Fibroblast of pulmonary artery (primary cell): ENCODE results near the gene HS1BP3.

Source experiments
- DNase-seq: peaks from one replicate; pipeline ENCODE4 v3.0.0-alpha.2; 2010; ENCODE audit warnings: low read depth
- H3K4me3 ChIP-seq: replicated peaks from 2 replicates; pipeline ENCODE4 v1.5.1; 2011; ENCODE audit warnings: low read depth, mild to moderate bottlenecking, control low read depth, low read length, moderate library complexity
- TF ChIP-seq, protein P1 (sequence below): IDR thresholded peaks from 2 replicates; pipeline ENCODE4 v1.5.1; 2011; ENCODE audit warnings: mild to moderate bottlenecking, control low read depth, low read length, inconsistent platforms; ENCODE audit errors: missing control alignments

Gene HS1BP3, protein sequence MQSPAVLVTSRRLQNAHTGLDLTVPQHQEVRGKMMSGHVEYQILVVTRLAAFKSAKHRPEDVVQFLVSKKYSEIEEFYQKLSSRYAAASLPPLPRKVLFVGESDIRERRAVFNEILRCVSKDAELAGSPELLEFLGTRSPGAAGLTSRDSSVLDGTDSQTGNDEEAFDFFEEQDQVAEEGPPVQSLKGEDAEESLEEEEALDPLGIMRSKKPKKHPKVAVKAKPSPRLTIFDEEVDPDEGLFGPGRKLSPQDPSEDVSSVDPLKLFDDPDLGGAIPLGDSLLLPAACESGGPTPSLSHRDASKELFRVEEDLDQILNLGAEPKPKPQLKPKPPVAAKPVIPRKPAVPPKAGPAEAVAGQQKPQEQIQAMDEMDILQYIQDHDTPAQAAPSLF

DNA sequence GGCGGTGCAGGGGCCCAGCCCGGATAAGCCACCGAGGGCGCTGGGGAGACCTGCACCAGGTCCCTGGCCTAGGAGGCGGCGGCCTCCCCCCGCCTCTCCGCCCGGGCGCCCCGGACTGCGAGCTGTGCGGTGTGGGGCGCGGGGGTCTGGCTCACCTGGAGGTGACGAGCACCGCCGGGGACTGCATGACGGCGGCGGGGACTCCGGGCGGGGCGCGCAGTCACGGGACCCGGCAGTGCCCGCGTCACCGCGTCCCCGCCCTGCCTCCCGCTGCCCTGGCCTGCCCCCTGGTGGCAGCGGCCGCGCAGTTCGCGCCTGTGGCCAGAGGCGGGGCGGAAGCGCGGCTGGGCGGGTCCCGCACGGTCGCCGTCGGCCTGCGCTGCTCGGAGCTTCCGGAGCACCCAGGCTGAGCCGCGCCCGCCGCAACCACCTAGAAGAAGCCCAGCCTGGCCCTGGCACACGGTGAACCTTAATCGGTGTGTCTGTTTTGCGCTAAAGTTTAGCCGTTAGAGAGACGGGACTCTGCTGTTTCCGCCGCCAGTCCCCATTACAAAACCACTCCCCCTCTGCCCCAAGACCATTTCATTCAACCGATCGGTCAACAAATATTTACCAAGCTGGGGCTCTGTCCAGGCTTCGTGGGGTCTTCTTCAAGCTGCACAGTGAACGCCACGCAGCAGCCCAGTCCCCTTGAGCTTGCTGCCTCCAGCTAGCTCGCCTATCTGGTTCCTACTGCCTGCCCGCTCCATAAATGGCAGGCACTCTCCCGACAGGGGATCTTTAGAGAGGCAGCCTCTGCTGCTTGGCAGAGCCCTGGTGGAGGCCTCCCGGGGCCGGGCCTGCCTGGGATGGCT, at the start of gene HS1BP3:
Gene HS1BP3 (minus strand): TSS at position 222 of the 854 bp plus-strand sequence. CDS start 35 bp downstream, at position 187.
- peak; percentile 77 for DNase-seq
- peak within 1 kb of the TSS; percentile 98 for H3K4me3 ChIP-seq
- TF ChIP-seq, protein P1, sequence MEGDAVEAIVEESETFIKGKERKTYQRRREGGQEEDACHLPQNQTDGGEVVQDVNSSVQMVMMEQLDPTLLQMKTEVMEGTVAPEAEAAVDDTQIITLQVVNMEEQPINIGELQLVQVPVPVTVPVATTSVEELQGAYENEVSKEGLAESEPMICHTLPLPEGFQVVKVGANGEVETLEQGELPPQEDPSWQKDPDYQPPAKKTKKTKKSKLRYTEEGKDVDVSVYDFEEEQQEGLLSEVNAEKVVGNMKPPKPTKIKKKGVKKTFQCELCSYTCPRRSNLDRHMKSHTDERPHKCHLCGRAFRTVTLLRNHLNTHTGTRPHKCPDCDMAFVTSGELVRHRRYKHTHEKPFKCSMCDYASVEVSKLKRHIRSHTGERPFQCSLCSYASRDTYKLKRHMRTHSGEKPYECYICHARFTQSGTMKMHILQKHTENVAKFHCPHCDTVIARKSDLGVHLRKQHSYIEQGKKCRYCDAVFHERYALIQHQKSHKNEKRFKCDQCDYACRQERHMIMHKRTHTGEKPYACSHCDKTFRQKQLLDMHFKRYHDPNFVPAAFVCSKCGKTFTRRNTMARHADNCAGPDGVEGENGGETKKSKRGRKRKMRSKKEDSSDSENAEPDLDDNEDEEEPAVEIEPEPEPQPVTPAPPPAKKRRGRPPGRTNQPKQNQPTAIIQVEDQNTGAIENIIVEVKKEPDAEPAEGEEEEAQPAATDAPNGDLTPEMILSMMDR = peak; percentile 29

GRCh38 chr2:20698916-20699613, 48.2 kb upstream of the HS1BP3 start:
- DNase-seq = no peak
- TF ChIP-seq, protein P1 = no peak
- no peak overlapping the region for H3K4me3 ChIP-seq

DNA sequence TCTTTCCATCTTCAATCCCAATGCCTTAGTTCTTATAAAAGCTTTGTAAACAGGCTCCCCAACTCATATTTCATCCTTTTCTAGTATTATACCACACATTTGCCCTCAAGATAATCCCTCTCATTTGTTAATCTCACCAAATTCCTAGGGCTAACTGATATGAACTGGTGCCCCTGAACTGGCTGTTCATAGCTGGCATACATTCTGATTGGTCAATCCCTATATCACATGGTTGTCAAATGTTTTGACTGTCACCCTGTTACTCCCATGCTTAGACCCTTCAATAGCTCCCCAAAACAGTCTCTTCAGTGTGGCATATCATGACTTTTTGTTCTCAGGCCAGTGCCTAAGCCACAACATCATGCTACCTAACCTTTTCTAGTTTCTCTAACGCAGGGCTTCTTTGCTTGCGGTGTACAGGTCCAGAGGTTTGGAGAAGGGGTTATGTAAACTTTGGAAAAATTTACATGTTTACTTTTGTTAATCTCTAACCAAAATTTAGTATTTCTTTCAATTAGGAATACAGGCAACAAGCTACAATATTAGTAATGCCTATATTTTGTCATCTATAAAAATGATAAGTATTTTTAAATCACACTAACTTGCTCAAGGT, 46.5 kb upstream of the HS1BP3 start:
- no peak for DNase-seq
- H3K4me3 ChIP-seq = no peak overlapping the region
- TF ChIP-seq, protein P1 = no peak

- DNase-seq = no peak
- TF ChIP-seq, protein P1 = no peak
- H3K4me3 ChIP-seq = no peak overlapping the region
Observed at GRCh38 chr2:20696366-20696765, 45.5 kb upstream of the HS1BP3 start.

- TF ChIP-seq, protein P1 = no peak
- H3K4me3 ChIP-seq = no peak overlapping the region
- no peak for DNase-seq
Observed at GRCh38 chr2:20693317-20693716, 42.4 kb upstream of the HS1BP3 start.

DNA sequence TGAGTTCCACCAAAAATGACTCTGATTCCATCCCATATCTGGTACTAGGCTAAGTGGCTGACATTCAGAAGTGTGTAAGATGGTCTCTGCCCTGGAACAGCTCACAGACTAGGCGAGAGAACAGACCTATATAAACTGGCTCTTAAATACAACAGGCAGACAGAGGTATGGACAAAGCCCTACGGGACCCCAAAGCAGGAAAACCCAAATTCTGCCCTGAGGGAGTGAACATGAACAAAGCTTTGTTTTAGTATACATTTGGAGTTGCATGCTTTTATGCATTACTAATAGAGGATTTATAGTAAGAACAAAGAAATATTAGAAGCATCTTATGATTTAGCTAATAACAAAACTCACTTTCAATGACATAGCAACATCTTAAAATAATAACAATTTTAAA, 41.2 kb upstream of the HS1BP3 start:
- no peak overlapping the region for H3K4me3 ChIP-seq
- TF ChIP-seq, protein P1 = no peak
- no peak for DNase-seq
